ENCODE results near the gene HADHB. TPM values are rescaled to one million over a fixed set of nuclear protein-coding genes. Genes with fewer than 3 reads are reported as not detected.

The HADHB gene
- total RNA-seq, 1 experiment from 2014 or later = 65.5 TPM

DNA sequence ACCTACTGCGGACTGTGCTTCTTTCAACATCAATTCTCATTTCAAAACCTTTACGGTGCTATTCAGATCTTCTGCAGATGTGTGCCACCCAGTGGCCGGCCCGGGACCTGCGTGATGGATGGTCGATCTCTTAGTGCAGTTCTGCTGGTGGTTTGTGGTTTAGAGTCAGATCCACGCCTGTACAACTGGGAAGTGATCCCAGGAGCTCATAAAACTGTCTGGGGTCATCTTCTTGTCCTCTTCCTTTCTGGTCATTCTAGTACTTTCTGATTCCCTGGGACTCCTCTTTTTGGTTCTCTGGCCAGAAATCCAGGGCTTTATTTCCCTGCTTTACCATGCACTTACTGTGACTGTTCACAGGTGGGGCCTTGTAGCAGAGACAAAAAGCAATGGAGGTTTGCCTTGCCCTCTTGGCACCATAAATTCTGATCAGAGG, 85.4 kb downstream of the HADHB start:
- Histone ChIP-seq H3K4me1 (ENCODE audit: control insufficient read depth in 1 of 2, insufficient read depth in 2 of 2, low read length in 2 of 2) (peaks cover 4 to 9% of the 10 kb centered on the region in 2 experiments; a peak in 3 of 4 replicates), H3K9me2 (ENCODE audit: insufficient read depth) (no peaks in the 10 kb centered on the region), H3K36me3 (ENCODE audit: control insufficient read depth in 1 of 2, insufficient read depth in 2 of 2, low read length in 2 of 2) (no peaks in the 10 kb centered on the region), H3K79me2 (ENCODE audit: insufficient read depth, low read length) (no peaks in the 10 kb centered on the region), H3K9me3 (ENCODE audit: control insufficient read depth in 1 of 2, insufficient read depth in 1 of 2, low read depth in 1 of 2, low read length in 2 of 2) (no peaks in the 10 kb centered on the region), H3K4me3 (replicated peaks in 1 of 2; ENCODE audit: low read depth in 1 of 2, low read length in 2 of 2) (no peak overlapping the region), H3K4me2 (ENCODE audit: low read length) (peak overlapping the region; percentile 15), H4K20me1 (ENCODE audit: insufficient read depth) (no peaks in the 10 kb centered on the region), H3K27ac (ENCODE audit: low read depth, low read length) (no peak overlapping the region), H2AFZ (ENCODE audit: low read depth, low read length, poor library complexity, severe bottlenecking) (peak overlapping the region; percentile 5), H3K9ac (ENCODE audit: low read length) (no peak overlapping the region), H3K27me3 (ENCODE audit: insufficient read depth, low read length) (no peaks in the 10 kb centered on the region)
- TF ChIP-seq POLR2A (IDR thresholded peaks at IDR 0.05; ENCODE audit: borderline replicate concordance, extremely low read depth, insufficient read depth, insufficient read length) = no peak
- peak; percentile 85 for TF ChIP-seq RAD21 (IDR thresholded peaks at IDR 0.05; ENCODE audit: low read depth)
- TF ChIP-seq, protein P1, sequence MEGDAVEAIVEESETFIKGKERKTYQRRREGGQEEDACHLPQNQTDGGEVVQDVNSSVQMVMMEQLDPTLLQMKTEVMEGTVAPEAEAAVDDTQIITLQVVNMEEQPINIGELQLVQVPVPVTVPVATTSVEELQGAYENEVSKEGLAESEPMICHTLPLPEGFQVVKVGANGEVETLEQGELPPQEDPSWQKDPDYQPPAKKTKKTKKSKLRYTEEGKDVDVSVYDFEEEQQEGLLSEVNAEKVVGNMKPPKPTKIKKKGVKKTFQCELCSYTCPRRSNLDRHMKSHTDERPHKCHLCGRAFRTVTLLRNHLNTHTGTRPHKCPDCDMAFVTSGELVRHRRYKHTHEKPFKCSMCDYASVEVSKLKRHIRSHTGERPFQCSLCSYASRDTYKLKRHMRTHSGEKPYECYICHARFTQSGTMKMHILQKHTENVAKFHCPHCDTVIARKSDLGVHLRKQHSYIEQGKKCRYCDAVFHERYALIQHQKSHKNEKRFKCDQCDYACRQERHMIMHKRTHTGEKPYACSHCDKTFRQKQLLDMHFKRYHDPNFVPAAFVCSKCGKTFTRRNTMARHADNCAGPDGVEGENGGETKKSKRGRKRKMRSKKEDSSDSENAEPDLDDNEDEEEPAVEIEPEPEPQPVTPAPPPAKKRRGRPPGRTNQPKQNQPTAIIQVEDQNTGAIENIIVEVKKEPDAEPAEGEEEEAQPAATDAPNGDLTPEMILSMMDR (IDR thresholded peaks at IDR 0.05 in 2 of 3, conservative IDR thresholded peaks at IDR 0.05 in 1 of 3; ENCODE audit: borderline replicate concordance in 1 of 3, insufficient read depth in 1 of 3, low read depth in 2 of 3, low read length in 2 of 3) = peak; percentile 86 to 93 (median 88)
- BruUV-seq (replicated peaks) = no TSS peak
- DNase-seq (ENCODE audit: low read depth, low spot score) = peak; percentile 59
- ATAC-seq = peak; percentile 99
- intact Hi-C loops (cut with micrococcal nuclease) = loop anchor here (2.0 kb wide), 1 partner anchor 95 kb away; no protein-coding TSS in a partner anchor
- RAD21 ChIA-PET (ENCODE audit: low non-redundant PET in 1 of 2, low total read pairs in 2 of 2, uncharacterized antibody in 2 of 2, unreplicated experiment in 2 of 2) = no interaction called here
- POLR2A ChIA-PET = no interaction called here
- CTCF ChIA-PET = interaction anchor here (1.0 to 2.0 kb wide), 4 partner anchors 16 to 137 kb away, joined by 3 to 9 read pairs (median 4); partner anchors contain the start of gene SELENOI

DNA sequence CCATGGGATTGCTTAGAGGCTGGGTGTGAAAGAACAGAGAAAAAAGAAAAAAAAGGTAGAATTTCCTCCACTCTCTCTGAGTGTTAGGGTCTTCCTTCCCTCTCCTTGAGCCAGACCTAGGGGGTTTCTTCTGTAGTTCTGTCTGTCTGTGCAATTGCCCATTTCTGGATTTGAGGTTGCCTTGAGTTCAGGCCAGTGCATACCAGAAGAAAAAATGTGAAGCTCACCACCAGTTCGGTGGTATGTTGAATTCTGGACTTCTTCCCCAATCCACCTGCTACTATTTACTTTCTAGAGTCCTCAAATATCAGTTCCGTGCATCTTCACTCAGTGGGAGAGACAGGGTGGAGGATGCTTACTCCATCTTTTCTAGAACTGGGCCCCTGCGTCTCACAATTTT, 85.9 kb downstream of the HADHB start:
- H3K9ac ChIP-seq (ENCODE audit: low read length) = no peak overlapping the region
- ChIA-PET POLR2A (no interaction called here), RAD21 (ENCODE audit: low non-redundant PET in 1 of 2, low total read pairs in 2 of 2, uncharacterized antibody in 2 of 2, unreplicated experiment in 2 of 2) (interaction anchor here in 1 of 2 experiments (0.6 kb wide), 1 partner anchor 158 kb away, joined by 4 read pairs; no protein-coding TSS in a partner anchor), CTCF (interaction anchor here (1.0 to 2.0 kb wide), 4 partner anchors 15 to 137 kb away, joined by 3 to 9 read pairs (median 4); partner anchors contain the start of gene SELENOI)
- peaks cover 4 to 9% of the 10 kb centered on the region in 2 experiments; a peak in 3 of 4 replicates for H3K4me1 ChIP-seq (ENCODE audit: control insufficient read depth in 1 of 2, insufficient read depth in 2 of 2, low read length in 2 of 2)
- ATAC-seq (no peak), DNase-seq (ENCODE audit: low read depth, low spot score) (no peak)
- H3K27me3 ChIP-seq (ENCODE audit: insufficient read depth, low read length) = no peaks in the 10 kb centered on the region
- BruUV-seq (replicated peaks) = no TSS peak
- peak overlapping the region; percentile 15; the same call in 1 of the 2 replicates for H3K4me2 ChIP-seq (ENCODE audit: low read length)
- H3K36me3 ChIP-seq (ENCODE audit: control insufficient read depth in 1 of 2, insufficient read depth in 2 of 2, low read length in 2 of 2) = no peaks in the 10 kb centered on the region
- H3K9me3 ChIP-seq (ENCODE audit: control insufficient read depth in 1 of 2, insufficient read depth in 1 of 2, low read depth in 1 of 2, low read length in 2 of 2) = no peaks in the 10 kb centered on the region
- H3K27ac ChIP-seq (ENCODE audit: low read depth, low read length) = no peak overlapping the region
- H3K79me2 ChIP-seq (ENCODE audit: insufficient read depth, low read length) = no peaks in the 10 kb centered on the region
- no peak overlapping the region for H3K4me3 ChIP-seq (replicated peaks in 1 of 2; ENCODE audit: low read depth in 1 of 2, low read length in 2 of 2)
- intact Hi-C loops (cut with micrococcal nuclease) = loop anchor here (2.0 kb wide), 1 partner anchor 96 kb away; no protein-coding TSS in a partner anchor
- no peaks in the 10 kb centered on the region for H3K9me2 ChIP-seq (ENCODE audit: insufficient read depth)
- H4K20me1 ChIP-seq (ENCODE audit: insufficient read depth) = no peaks in the 10 kb centered on the region
- H2AFZ ChIP-seq (ENCODE audit: low read depth, low read length, poor library complexity, severe bottlenecking) = peak overlapping the region; percentile 5
- no peak for TF ChIP-seq ZNF274 (IDR thresholded peaks at IDR 0.05; ENCODE audit: low read depth, low read length)
- TF ChIP-seq, protein P1 (IDR thresholded peaks at IDR 0.05 in 2 of 3, conservative IDR thresholded peaks at IDR 0.05 in 1 of 3; ENCODE audit: borderline replicate concordance in 1 of 3, insufficient read depth in 1 of 3, low read depth in 2 of 3, low read length in 2 of 3) = no peak
- TF ChIP-seq, protein P2, sequence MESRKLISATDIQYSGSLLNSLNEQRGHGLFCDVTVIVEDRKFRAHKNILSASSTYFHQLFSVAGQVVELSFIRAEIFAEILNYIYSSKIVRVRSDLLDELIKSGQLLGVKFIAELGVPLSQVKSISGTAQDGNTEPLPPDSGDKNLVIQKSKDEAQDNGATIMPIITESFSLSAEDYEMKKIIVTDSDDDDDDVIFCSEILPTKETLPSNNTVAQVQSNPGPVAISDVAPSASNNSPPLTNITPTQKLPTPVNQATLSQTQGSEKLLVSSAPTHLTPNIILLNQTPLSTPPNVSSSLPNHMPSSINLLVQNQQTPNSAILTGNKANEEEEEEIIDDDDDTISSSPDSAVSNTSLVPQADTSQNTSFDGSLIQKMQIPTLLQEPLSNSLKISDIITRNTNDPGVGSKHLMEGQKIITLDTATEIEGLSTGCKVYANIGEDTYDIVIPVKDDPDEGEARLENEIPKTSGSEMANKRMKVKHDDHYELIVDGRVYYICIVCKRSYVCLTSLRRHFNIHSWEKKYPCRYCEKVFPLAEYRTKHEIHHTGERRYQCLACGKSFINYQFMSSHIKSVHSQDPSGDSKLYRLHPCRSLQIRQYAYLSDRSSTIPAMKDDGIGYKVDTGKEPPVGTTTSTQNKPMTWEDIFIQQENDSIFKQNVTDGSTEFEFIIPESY (IDR thresholded peaks at IDR 0.05; ENCODE audit: extremely low read depth, insufficient replicate concordance, low read length) = no peak
- no peak for TF ChIP-seq RAD21 (IDR thresholded peaks at IDR 0.05; ENCODE audit: low read depth)
- TF ChIP-seq POLR2AphosphoS5 (IDR thresholded peaks at IDR 0.05; ENCODE audit: low read depth, low read length) = no peak
- TF ChIP-seq POLR2A (IDR thresholded peaks at IDR 0.05; ENCODE audit: borderline replicate concordance, extremely low read depth, insufficient read depth, insufficient read length) = no peak
- TF ChIP-seq JUND (IDR thresholded peaks at IDR 0.05) = no peak
- no peak for TF ChIP-seq EZH2phosphoT487 (IDR thresholded peaks at IDR 0.05; ENCODE audit: borderline replicate concordance)
- no peak for TF ChIP-seq FOSL1 (IDR thresholded peaks at IDR 0.05; ENCODE audit: low read depth)
- TF ChIP-seq ZFX (IDR thresholded peaks at IDR 0.05) = no peak
- TF ChIP-seq YY1 (IDR thresholded peaks at IDR 0.05; ENCODE audit: extremely low read depth, insufficient replicate concordance, low read depth, low read length) = no peak
- no peak for TF ChIP-seq SRF (IDR thresholded peaks at IDR 0.05; ENCODE audit: low read depth)

Measured in HCT116 (cell line).